Hematopoietic multipotent progenitor cell treated with erythropoietin and hydrocortisone succinate and interleukin-3 and kit ligand, for 4 days (in vitro differentiated cells): Measurements from ENCODE around the gene RPRD2.

ENCODE experiments used
- DNase-seq: peaks from one replicate; pipeline ENCODE4 v3.0.0-alpha.2; 2015

Gene RPRD2

DNA sequence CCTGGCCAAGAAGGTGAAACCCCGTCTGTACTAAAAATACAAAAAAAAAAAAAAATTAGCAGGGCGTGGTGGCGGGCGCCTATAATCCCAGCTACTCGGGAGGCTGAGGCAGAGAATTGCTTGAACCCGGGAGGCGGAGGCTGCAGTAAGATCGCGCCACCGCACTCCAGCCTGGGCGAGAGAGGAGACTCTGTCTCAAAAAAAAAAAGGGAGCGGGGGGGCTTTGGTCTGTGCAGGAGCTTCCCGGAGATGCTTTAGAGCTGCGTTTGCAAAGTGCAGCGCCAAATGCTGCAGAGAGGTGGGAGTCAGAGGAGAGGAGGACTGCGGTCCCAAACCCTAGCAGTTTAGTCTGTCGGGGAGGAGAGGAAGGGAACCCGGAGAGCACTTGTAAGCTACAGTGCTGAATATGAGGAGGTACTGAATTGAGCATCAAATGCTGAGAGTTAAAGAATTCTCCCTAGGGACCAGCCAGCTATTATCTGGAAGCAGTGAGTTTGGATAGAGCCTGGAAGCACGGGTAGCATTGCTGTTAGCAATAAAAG, 152.2 kb downstream of the RPRD2 start:
- peak; percentile 42 for DNase-seq

GRCh38 chr1:150516616-150517015, 152.7 kb downstream of the RPRD2 start:
- peak; percentile 62 for DNase-seq

GRCh38 chr1:150521196-150521968, 157.4 kb downstream of the RPRD2 start:
- DNase-seq, result no peak

GRCh38 chr1:150525348-150525747, 161.4 kb downstream of the RPRD2 start:
- DNase-seq, result no peak
